ENCODE data around the gene HMCN2.
"Not testable (repeated sequence)": the region's sequence is repeated elsewhere in the genome, so short reads cannot be mapped to it uniquely, and the experiment has no call there.

GRCh38 chr9:130434656-130435055 is 169.1 kb downstream of the HMCN2 start:
- TF ChIP-seq CTCF (conservative IDR thresholded peaks at IDR 0.05; ENCODE audit: low read length); EZH2phosphoT487 (IDR thresholded peaks at IDR 0.05; ENCODE audit: borderline replicate concordance, low read depth, low read length): not testable (repeated sequence)

Data from OCI-LY7 (cell line).